Stomach smooth muscle (tissue), 2 donors: ENCODE data around the gene STARD4.

Source experiments
- H3K27ac ChIP-seq: one replicate; pipeline ENCODE4 v1.7.0; 2013; ENCODE audit warnings: mild to moderate bottlenecking, low read length, inconsistent platforms
- H3K27me3 ChIP-seq, 2 donors: one replicate each; pipeline ENCODE4 v1.7.0; 2013; ENCODE audit warnings: low read length in 2 of 2; ENCODE audit not compliant: insufficient read depth in 2 of 2, control insufficient read depth in 1 of 2
- H3K36me3 ChIP-seq, 2 donors: one replicate each; pipeline ENCODE4 v1.7.0; 2013; ENCODE audit warnings: low read length in 2 of 2; ENCODE audit not compliant: control insufficient read depth in 2 of 2, insufficient read depth in 2 of 2
- H3K4me1 ChIP-seq: one replicate; pipeline ENCODE4 v1.7.0; 2013; ENCODE audit warnings: low read length; ENCODE audit not compliant: control insufficient read depth, insufficient read depth
- H3K4me3 ChIP-seq, 2 donors: one replicate each; pipeline ENCODE4 v1.7.0; 2013; ENCODE audit warnings: low read length in 2 of 2
- H3K9ac ChIP-seq, 2 donors: one replicate each; pipeline ENCODE4 v1.7.0; 2013; ENCODE audit warnings: low read length in 2 of 2, mild to moderate bottlenecking in 1 of 2
- H3K9me3 ChIP-seq, 2 donors: one replicate each; pipeline ENCODE4 v1.7.0; 2013; ENCODE audit warnings: low read length in 2 of 2; ENCODE audit not compliant: control insufficient read depth in 2 of 2
- donor health status: healthy.
- donor health status: Pancreatic carcinoma.

The STARD4 gene

DNA sequence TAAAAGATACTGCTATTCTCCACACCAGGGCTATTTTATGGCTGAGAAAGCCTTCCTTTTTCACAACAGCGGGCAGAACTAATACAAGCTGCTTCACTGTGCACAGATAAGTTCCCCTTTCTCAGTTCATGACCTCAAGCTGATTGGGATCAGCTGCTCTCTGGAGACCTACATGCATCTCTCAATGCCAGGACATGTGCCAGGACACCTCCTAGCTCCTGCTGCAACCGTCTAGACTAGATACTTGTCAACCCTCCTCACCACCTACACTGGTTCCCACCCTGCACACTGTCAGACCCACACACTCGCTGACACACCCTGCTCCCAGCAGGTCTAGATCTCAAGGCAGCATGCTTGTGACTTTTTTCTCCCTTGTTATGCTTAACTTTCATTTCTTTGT, 39.8 kb downstream of the STARD4 start:
- Histone ChIP-seq H3K27ac (no peak overlapping the region), H3K4me3 (no peak overlapping the region), H3K36me3 (no peaks in the 10 kb centered on the region), H3K27me3 (no peaks in the 10 kb centered on the region), H3K9me3 (no peaks in the 10 kb centered on the region), H3K9ac (no peak overlapping the region), H3K4me1 (no peaks in the 10 kb centered on the region)

DNA sequence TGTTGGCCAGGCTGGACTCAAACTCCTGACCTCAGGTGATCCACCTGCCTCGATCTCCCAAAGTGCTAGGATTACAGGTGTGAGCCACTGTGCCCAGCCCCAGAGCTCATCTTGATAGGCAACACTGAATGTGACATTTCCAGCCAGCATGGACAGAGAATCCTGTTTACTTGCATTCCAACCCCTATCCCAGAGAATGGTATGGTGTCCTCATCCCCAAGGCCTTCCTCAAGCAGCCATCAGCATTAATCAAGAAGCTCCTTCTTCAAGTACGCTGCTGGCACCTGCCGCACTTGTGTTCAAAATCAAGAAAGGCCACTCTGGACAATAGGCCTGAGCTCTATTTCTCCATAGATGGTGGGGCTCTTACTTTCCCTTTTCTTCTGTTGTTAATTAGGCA, 40.2 kb downstream of the STARD4 start:
- H3K4me1 ChIP-seq, result no peaks in the 10 kb centered on the region
- no peak overlapping the region for H3K9ac ChIP-seq
- no peaks in the 10 kb centered on the region for H3K36me3 ChIP-seq
- H3K9me3 ChIP-seq, result no peaks in the 10 kb centered on the region
- H3K4me3 ChIP-seq, result no peak overlapping the region
- no peak overlapping the region for H3K27ac ChIP-seq
- H3K27me3 ChIP-seq, result no peaks in the 10 kb centered on the region

GRCh38 chr5:111469903-111470302, 42.4 kb downstream of the STARD4 start:
- no peaks in the 10 kb centered on the region for H3K36me3 ChIP-seq
- no peaks in the 10 kb centered on the region for H3K9me3 ChIP-seq
- no peaks in the 10 kb centered on the region for H3K4me1 ChIP-seq
- no peak overlapping the region for H3K27ac ChIP-seq
- no peaks in the 10 kb centered on the region for H3K27me3 ChIP-seq
- no peak overlapping the region for H3K9ac ChIP-seq
- H3K4me3 ChIP-seq, result no peak overlapping the region

DNA sequence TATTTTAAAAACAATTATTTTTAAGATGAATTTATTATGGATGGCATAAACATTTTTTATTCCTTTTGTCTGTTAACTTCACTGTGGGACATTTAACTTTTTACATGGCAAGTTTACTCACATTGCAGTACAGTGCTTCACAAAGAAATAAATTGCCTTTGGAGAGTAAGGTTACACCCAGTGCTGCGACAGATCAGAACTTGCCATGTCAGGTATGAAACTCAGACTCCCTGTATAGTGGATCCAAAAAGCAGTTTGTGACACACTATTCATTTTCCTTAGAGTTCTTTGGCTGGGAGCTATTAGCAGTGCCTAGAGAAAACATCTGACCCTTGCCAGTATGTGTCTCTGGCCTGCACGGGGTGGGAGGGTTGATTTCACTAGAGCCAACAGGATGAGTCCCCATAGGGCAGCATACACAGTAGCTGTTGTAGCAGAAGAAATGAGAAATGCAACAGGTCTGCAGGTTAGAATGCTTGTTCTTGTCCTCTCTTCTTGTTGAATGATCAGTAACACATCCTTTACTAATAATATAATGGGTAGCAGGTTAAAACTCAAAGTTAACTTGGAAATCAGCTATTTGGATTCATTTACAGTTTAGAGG, 42.9 kb downstream of the STARD4 start:
- no peaks in the 10 kb centered on the region for H3K27me3 ChIP-seq
- H3K4me1 ChIP-seq, result no peaks in the 10 kb centered on the region
- no peaks in the 10 kb centered on the region for H3K9me3 ChIP-seq
- H3K9ac ChIP-seq, result no peak overlapping the region
- no peaks in the 10 kb centered on the region for H3K36me3 ChIP-seq
- no peak overlapping the region for H3K27ac ChIP-seq
- no peak overlapping the region for H3K4me3 ChIP-seq

- Histone ChIP-seq H3K9me3 (no peaks in the 10 kb centered on the region), H3K4me1 (no peaks in the 10 kb centered on the region), H3K4me3 (no peak overlapping the region), H3K9ac (no peak overlapping the region), H3K36me3 (no peaks in the 10 kb centered on the region), H3K27ac (no peak overlapping the region), H3K27me3 (no peaks in the 10 kb centered on the region)
These were observed 49.0 kb downstream of the STARD4 start for GRCh38 chr5:111463311-111463710.

DNA sequence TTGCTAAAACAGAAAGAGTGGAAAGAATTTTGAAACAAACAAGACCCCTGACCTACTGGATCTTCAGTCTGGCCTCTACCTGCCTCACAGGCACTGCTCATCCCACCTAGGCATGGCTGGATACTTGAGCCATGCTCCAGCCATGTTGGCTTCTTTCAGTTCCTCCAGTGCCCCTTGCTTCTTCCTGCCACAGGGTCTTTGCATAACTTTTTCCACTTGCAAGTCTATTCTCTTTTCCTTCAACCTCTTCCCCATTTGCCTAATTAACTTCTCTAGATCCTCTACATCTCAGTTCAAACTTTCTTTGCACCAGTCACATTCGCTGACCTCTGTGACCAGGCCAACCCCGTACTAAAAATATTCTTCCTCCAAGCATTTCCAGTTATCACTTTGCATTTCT, 50.4 kb downstream of the STARD4 start:
- H3K27me3 ChIP-seq, result no peaks in the 10 kb centered on the region
- H3K27ac ChIP-seq, result no peak overlapping the region
- H3K36me3 ChIP-seq, result no peaks in the 10 kb centered on the region
- no peak overlapping the region for H3K9ac ChIP-seq
- H3K4me3 ChIP-seq, result no peak overlapping the region
- no peaks in the 10 kb centered on the region for H3K4me1 ChIP-seq
- no peaks in the 10 kb centered on the region for H3K9me3 ChIP-seq

DNA sequence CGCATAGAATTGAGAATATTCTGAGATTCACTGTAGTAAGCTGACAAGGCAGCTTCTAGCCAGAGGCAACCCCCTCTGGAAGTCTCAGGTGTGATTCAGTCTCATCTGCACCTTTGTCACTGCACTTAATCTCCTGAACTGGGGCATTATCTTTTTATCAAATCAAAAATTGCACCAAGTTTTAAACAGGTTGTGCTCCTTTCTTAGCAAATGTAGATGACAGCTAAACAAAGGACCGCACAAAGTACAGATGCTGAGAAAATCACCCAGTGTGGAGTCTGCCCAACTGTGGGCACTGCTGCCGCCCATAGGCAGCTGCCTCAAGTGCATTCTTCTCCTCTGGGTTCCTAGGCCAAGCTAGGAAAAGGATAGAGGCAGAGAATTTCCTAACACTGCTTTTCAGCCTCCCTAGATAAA, 51.1 kb downstream of the STARD4 start:
- Histone ChIP-seq H3K4me3 (no peak overlapping the region), H3K36me3 (no peaks in the 10 kb centered on the region), H3K4me1 (no peaks in the 10 kb centered on the region), H3K9ac (no peak overlapping the region), H3K9me3 (no peaks in the 10 kb centered on the region), H3K27ac (no peak overlapping the region), H3K27me3 (no peaks in the 10 kb centered on the region)

GRCh38 chr5:111454776-111455175, 57.6 kb downstream of the STARD4 start:
- Histone ChIP-seq H3K27ac (no peak overlapping the region), H3K36me3 (no peaks in the 10 kb centered on the region), H3K9ac (no peak overlapping the region), H3K9me3 (no peaks in the 10 kb centered on the region), H3K4me1 (no peaks in the 10 kb centered on the region), H3K27me3 (no peaks in the 10 kb centered on the region), H3K4me3 (no peak overlapping the region)

- H3K4me3 ChIP-seq, result peak overlapping the region in 1 of 2 donors; percentile 12
- H3K27me3 ChIP-seq, result no peaks in the 10 kb centered on the region
- no peaks in the 10 kb centered on the region for H3K9me3 ChIP-seq
- H3K27ac ChIP-seq, result no peak overlapping the region
- H3K4me1 ChIP-seq, result no peaks in the 10 kb centered on the region
- no peak overlapping the region for H3K9ac ChIP-seq
- H3K36me3 ChIP-seq, result no peaks in the 10 kb centered on the region
These were observed 58.1 kb downstream of the STARD4 start for GRCh38 chr5:111454198-111454622.

GRCh38 chr5:111453747-111454146, 58.6 kb downstream of the STARD4 start:
- H3K27me3 ChIP-seq, result no peaks in the 10 kb centered on the region
- no peaks in the 10 kb centered on the region for H3K36me3 ChIP-seq
- H3K9ac ChIP-seq, result no peak overlapping the region
- H3K4me3 ChIP-seq, result no peak overlapping the region
- H3K27ac ChIP-seq, result no peak overlapping the region
- no peaks in the 10 kb centered on the region for H3K4me1 ChIP-seq
- H3K9me3 ChIP-seq, result no peaks in the 10 kb centered on the region

DNA sequence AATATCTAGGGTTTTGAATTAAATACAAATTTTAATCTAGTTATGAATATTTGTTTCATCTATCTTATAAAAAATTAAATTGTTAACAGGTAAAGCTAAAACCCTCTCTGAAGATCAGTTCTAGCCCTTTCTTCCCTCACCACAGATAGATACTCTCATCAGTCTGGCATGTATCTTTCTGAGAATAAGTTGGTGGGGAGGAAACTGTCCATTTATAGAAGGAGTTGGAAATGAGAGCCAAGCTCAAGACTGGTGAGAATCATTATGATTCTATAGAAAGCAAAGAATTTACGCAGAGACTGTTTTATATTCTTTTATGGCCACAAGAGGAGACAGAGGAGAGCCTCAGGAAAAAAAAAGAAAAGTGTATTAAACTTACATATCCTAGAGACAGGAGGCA, 59.0 kb downstream of the STARD4 start:
- Histone ChIP-seq H3K4me3 (no peak overlapping the region), H3K4me1 (no peaks in the 10 kb centered on the region), H3K27ac (no peak overlapping the region), H3K9ac (no peak overlapping the region), H3K9me3 (no peaks in the 10 kb centered on the region), H3K27me3 (no peaks in the 10 kb centered on the region), H3K36me3 (no peaks in the 10 kb centered on the region)
